K562 (cell line): ENCODE results near the gene IRAK3.

Experiments used
- NCOA1 ChIP-seq: fragments of 450-650 bp; IDR thresholded peaks from 2 replicates; pipeline ENCODE4 v1.6.1; 2016; ENCODE audit warnings: low read depth
- RAD51 ChIP-seq: fragments of 450-650 bp; IDR thresholded peaks from 2 replicates; pipeline ENCODE4 v1.7.1; 2016; ENCODE audit warnings: low read depth, mild to moderate bottlenecking, borderline replicate concordance

GRCh38 chr12:66243911-66244310 lies 54.9 kb downstream of the IRAK3 start:
- TF ChIP-seq NCOA1 (no peak), RAD51 (no peak)
